ENCODE measurements around the gene ALDH3A2. TPM values are rescaled to one million over a fixed set of nuclear protein-coding genes. Genes with fewer than 3 reads are reported as not detected.

The ALDH3A2 gene
- total RNA-seq, 1 donor = 36.7 TPM

DNA sequence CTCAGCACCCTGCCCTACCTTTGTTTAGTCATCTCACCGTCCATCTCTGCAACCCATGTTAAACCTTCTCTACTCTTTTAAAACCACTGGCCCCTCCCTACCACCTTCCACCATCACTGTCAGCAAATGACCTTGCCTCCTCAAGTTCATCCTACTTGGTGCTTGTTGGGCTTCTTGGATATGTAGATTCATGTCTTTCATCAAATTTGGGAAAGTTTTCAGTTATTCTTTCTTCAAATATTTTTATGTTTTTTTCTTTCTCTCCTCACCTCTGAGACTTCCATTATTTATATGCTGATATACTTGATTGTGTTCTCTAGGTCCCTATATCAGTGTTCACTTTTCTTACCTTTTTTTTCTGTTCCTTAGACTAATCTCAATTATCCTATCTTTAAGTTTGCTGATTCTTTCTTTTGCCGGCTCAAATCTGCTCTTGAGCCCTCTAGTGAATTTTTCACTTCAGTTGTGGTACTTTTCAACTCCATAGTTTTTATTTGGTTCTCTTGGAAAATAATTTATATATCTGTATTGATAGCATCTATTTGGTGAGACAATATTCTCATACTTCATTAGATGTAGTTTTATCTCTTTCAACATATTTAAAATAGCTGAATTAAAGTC is 28.7 kb upstream of the ALDH3A2 start:
- DNase-seq (ENCODE audit: low read depth) = no peak
- no peak for TF ChIP-seq CTCF (IDR thresholded peaks at IDR 0.05; ENCODE audit: insufficient read depth, low read depth, low read length)
- H3K4me3 ChIP-seq (ENCODE audit: low read depth, low read length) = no peak overlapping the region

- H3K4me3 ChIP-seq (ENCODE audit: low read depth, low read length) = no peak overlapping the region
- no peak for TF ChIP-seq CTCF (IDR thresholded peaks at IDR 0.05; ENCODE audit: insufficient read depth, low read depth, low read length)
- DNase-seq (ENCODE audit: low read depth) = no peak
Measured at GRCh38 chr17:19621697-19622096, 26.9 kb upstream of the ALDH3A2 start.

- no peak for TF ChIP-seq CTCF (IDR thresholded peaks at IDR 0.05; ENCODE audit: insufficient read depth, low read depth, low read length)
- no peak for DNase-seq (ENCODE audit: low read depth)
- no peak overlapping the region for H3K4me3 ChIP-seq (ENCODE audit: low read depth, low read length)
Measured at GRCh38 chr17:19626079-19626478, 22.5 kb upstream of the ALDH3A2 start.

- no peak overlapping the region for H3K4me3 ChIP-seq (ENCODE audit: low read depth, low read length)
- TF ChIP-seq CTCF (IDR thresholded peaks at IDR 0.05; ENCODE audit: insufficient read depth, low read depth, low read length) = no peak
- DNase-seq (ENCODE audit: low read depth) = no peak
Measured at GRCh38 chr17:19629449-19629848, 19.1 kb upstream of the ALDH3A2 start.

GRCh38 chr17:19630035-19630434 is 18.5 kb upstream of the ALDH3A2 start:
- no peak for TF ChIP-seq CTCF (IDR thresholded peaks at IDR 0.05; ENCODE audit: insufficient read depth, low read depth, low read length)
- H3K4me3 ChIP-seq (ENCODE audit: low read depth, low read length) = no peak overlapping the region
- DNase-seq (ENCODE audit: low read depth) = no peak

GRCh38 chr17:19630661-19631060 is 17.9 kb upstream of the ALDH3A2 start:
- H3K4me3 ChIP-seq (ENCODE audit: low read depth, low read length) = no peak overlapping the region
- DNase-seq (ENCODE audit: low read depth) = no peak
- TF ChIP-seq CTCF (IDR thresholded peaks at IDR 0.05; ENCODE audit: insufficient read depth, low read depth, low read length) = no peak

DNA sequence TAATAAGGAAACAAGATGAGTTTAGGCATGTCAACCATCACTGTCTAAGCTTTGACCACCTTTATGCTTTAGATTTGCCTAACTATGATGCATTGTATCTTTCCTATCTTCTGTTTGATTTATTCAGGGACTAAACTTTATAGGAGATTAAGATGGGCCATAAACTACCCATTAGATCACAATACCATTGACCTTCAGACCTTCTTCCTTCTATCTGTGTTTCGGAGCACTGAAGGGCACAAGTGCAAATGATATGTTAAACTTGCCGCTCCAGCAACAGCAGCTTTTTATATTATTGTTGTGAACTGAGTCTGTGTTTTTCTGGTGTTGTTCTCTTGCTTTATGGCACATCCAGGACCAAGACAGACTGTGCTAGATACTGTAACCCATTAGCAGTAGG is 16.6 kb upstream of the ALDH3A2 start:
- no peak overlapping the region for H3K4me3 ChIP-seq (ENCODE audit: low read depth, low read length)
- no peak for DNase-seq (ENCODE audit: low read depth)
- no peak for TF ChIP-seq CTCF (IDR thresholded peaks at IDR 0.05; ENCODE audit: insufficient read depth, low read depth, low read length)
